CD4-positive, alpha-beta T cell treated with Interferon alpha-2 for 1 hour (primary cell): ENCODE measurements around the gene BLOC1S5.
"Not testable (repeated sequence)": the region's sequence is repeated elsewhere in the genome, so short reads cannot be mapped to it uniquely, and the experiment has no call there.

Source experiments
- DNase-seq, 2 donors: peaks; one replicate each; pipeline ENCODE4 v3.0.0-alpha.2; 2020 to 2022

Gene BLOC1S5

DNA sequence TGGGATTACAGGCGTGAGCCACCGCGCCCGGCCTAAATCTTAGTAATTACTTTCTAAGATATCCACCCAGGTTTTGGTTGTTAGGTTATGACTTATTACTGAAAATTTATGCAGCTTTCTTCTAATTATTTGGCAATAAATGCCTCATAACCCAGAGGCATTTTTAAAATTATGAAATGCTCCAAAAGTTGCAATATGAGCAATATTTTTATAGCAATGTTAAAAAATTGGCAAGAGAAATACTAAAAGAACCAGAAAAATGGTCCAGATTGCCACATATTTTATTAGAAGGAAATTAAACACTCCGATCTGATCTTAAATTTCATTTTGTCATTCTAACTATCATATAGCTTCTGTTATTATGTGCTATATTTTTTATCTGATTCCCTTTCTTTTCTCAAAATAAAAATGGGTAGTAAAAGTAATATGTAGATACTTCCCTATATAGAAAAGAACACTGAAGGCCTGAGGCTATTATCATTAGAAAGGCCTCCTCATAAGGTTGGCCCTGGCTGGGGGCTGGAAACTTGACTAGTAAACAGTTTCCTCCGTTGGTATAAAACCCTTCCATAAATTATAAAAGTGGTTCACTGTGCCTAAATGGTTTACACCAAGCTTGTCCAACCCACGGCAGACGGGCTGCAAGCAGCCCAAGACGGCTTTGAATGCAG is 22.1 kb downstream of the BLOC1S5 start:
- no peak for DNase-seq

DNA sequence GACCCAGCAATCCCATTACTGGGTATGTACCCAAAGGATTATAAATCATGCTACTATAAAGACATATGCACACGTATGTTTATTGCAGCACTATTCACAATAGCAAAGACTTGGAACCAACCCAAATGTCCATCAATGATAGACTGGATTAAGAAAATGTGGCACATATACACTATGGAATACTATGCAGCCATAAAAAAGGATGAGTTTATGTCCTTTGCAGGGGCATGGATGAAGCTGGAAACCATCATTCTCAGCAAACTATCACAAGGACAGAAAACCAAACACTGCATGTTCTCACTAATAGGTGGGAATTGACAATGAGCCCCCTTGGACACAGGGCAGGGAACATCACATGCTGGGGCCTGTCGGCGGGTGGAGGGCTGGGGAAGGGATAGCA is 30.1 kb downstream of the BLOC1S5 start:
- not testable (repeated sequence) for DNase-seq

DNA sequence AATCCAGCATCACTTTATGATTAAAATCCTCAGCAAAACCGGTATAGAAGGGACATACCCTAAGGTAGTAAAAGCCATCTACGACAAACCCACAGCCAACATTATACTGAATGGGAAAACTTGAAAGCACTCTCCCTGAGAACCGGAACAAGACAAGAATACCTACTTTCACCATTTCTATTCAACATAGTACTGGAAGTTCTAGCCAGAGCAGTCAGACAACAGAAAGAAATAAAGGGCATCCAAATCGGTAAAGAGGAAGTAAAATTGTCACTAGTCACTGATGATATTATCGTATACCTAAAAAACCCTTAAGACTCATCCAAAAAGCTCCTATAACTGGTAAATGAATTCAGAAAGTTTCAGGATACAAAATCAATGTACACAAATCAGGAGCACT is 33.3 kb downstream of the BLOC1S5 start:
- DNase-seq = no peak

DNA sequence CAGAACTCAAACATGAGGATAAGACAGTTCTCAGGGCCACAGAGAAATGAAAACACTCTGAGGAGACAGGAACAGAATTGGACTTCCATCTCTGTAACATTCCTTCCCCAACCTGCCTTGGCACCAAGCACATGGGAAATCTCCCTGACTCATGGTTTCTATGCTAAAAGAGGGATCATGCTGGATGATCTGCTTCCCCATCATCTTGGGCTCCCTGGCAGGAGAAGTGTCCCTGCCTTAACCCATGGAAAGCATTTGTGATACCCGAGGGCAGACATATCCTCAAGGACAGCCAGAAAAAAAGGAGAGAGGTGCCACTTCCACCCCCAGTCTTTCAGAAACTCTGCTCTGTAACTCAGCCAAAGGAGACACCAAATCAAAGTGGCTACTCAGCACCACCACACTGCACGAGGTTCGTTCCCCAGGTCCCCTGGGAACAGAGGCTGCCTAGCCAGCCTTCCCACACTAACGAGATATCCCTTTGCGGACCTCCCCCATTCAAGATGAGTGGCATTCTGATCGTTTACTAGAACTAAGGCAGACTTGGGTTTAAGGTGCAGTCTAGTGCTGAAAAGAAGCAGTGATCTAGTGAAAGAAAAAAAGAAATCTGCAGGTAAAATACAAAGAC is 34.8 kb downstream of the BLOC1S5 start:
- no peak for DNase-seq

- no peak for DNase-seq
These were observed 36.1 kb downstream of the BLOC1S5 start for GRCh38 chr6:8027965-8028651.

- no peak for DNase-seq
These were observed 37.4 kb downstream of the BLOC1S5 start for GRCh38 chr6:8026800-8027199.

DNA sequence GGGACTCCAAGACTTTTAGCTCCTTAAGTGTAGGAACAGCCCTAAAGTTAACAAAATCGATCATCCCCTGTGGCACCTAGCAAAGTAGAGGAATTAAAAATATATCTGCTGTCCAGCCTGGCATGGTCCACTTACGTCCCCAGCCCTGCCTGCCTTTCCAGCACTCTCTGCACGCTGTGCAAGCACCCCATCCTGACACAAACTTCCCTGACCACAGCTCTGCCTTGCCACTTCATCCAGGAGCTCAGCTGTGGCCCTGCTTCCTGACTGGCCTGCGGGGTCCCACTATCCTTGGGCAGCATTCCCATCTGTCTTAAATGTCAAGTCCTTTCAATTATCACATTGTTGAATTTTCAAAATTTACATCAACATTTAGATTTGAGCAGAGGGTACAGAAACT is 39.0 kb downstream of the BLOC1S5 start:
- no peak for DNase-seq

DNA sequence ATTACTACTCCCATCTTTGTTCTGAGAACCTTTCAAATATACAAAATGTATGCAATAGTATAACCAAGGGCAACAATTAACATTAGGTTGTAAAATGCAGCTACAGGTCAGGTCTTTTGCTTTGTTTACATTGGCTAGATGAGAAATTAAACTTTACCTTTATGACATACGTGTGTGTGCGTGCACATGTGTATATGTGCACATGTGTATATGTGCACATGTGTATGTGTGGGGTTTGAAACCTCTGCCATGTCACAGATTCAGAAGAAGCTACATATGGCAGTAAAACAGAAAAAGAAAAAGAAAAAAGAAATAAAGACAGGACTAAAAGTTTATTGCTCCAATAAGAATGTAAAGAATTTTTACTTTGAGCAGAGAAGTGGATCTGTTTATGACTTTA is 40.6 kb downstream of the BLOC1S5 start:
- DNase-seq = no peak

GRCh38 chr6:8020083-8020482 is 44.1 kb downstream of the BLOC1S5 start:
- no peak for DNase-seq

- no peak for DNase-seq
These were observed 46.5 kb downstream of the BLOC1S5 start for GRCh38 chr6:8017705-8018104.

GRCh38 chr6:8017276-8017701 is 46.9 kb downstream of the BLOC1S5 start:
- no peak for DNase-seq

DNA sequence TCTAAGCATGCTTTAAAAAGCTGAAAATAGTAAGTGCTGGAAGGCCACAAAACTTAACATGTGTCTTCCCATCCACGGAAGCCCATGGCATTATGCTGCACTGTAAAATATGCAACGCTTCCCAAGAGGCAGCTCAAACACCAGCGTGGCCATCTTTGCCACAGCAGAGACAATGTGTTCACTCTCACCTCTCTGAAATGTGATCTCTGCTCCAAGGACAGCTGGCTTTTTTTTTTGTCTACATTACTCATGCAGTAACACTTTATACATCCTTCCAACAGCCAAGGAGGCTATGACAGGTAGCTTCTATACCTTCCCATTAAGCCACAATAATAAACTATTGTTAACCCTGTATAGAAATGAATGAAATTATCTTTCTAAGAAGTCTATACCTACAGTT is 49.2 kb downstream of the BLOC1S5 start:
- no peak for DNase-seq

GRCh38 chr6:8013763-8014162 is 50.4 kb downstream of the BLOC1S5 start:
- DNase-seq = no peak

- DNase-seq = peak in 1 of 2 donors; percentile 14
These were observed 58.0 kb downstream of the BLOC1S5 start for GRCh38 chr6:8006208-8006607.

DNA sequence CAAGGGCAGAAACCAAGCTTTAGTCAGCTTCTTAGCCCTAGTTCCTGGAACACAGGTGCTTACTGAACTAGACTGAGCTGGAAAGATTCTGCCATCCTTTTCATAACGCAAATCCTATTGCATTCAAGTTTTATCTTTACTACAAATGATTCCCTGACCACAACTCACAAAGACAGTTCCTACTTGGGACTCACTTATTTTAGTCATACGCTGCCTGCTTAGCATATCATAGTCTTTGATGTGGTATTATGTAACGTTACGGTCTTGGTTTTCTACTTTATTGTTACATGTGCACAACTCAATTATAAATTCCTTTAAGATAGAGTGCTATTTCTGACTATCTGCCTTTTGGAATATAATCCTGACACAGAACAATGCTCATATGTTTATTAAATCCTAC is 59.1 kb downstream of the BLOC1S5 start:
- DNase-seq = no peak

- DNase-seq = no peak
These were observed 63.6 kb downstream of the BLOC1S5 start for GRCh38 chr6:8000636-8001035.

GRCh38 chr6:8000188-8000596 is 64.0 kb downstream of the BLOC1S5 start:
- DNase-seq = no peak

DNA sequence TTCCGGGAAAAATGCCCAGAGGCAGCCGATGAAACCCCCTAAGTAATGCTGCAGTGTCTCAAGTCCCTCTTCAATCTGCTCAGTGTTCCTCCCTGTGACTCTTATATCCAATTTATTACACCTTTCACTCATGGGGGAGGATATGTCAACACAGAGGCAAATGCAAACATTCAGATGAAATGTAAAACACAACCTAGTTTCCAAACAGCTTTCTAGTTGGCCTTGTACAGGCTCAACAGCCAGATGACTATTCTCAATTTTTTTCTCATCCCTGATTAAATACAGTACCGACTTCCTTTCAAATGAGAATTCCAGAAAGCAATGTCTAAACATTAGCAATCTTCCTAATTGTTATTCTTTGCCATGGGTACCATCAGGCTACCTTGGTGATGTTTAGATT is 65.0 kb downstream of the BLOC1S5 start:
- DNase-seq = no peak

GRCh38 chr6:7998103-7998725 is 66.0 kb downstream of the BLOC1S5 start:
- DNase-seq = no peak

GRCh38 chr6:7997286-7997685 is 66.9 kb downstream of the BLOC1S5 start:
- DNase-seq = no peak

- DNase-seq = no peak
These were observed 67.6 kb downstream of the BLOC1S5 start for GRCh38 chr6:7996538-7997111.

- no peak for DNase-seq
These were observed 70.2 kb downstream of the BLOC1S5 start for GRCh38 chr6:7993952-7994351.

DNA sequence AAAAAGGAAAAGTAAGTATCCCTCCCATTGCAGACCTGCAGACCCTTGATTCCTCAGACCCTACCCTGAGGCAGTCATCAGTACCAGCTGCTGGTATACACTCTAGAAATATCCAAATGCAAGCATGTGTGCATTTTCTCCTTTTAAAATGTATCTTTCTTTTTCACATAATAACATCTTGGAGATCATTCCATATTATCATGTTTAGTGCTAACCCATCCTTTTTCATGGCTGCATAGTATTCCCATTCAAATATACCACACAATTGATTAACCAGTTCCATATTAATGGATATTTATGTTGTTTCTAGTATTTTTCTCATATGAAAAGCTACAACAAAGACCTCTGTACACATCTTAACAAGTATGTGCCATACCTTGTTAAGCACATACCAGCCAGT is 70.8 kb downstream of the BLOC1S5 start:
- DNase-seq = no peak
